Measurements from ENCODE around the gene USP28.

DNA sequence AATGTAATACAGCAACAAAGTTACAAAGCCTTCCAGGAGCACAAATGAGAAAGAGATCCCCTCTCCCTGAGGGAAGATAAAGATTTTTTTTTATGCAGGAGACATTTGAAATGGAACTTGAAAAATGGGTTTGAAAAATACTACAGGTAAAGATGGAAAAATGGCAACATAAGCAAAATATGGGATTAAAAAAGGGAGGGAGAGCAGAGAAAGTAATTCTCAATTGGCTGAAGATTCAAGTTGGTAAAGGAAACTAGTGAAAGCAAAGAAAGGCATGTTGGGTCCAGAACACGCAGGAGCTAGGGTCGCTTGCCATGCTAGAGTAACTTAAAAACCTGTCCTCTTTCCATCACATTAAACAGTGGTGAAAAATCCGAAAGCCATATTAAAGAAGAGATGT lies 103.4 kb downstream of the USP28 start:
- TF ChIP-seq CTCF (IDR thresholded peaks at IDR 0.05) (no peak), POLR2A (IDR thresholded peaks at IDR 0.05) (no peak), POLR2AphosphoS5 (IDR thresholded peaks at IDR 0.05; ENCODE audit: insufficient read depth in 1 of 2, low read depth in 1 of 2) (no peak)

Data from vagina (tissue), 2 donors.